Muscle of leg (tissue), 11 donors: Measurements from ENCODE around the gene NCKAP5. TPM values are rescaled to one million over a fixed set of nuclear protein-coding genes. Genes with fewer than 3 reads are reported as not detected.

Experiments used
- DNase-seq: peaks from one replicate; pipeline ENCODE4 v3.0.0; 2013
- H3K27ac ChIP-seq: one replicate; pipeline ENCODE4 v1.5.1; 2013; ENCODE audit warnings: mild to moderate bottlenecking, low read length, control low read depth
- H3K27me3 ChIP-seq: one replicate; pipeline ENCODE4 v1.6.1; 2013; ENCODE audit warnings: low read length; ENCODE audit not compliant: control insufficient read depth, insufficient read depth
- H3K36me3 ChIP-seq: one replicate; pipeline ENCODE4 v1.6.1; 2013; ENCODE audit warnings: low read length; ENCODE audit not compliant: control insufficient read depth, insufficient read depth
- H3K4me1 ChIP-seq: one replicate; pipeline ENCODE4 v1.6.1; 2013; ENCODE audit warnings: low read length; ENCODE audit not compliant: control insufficient read depth, insufficient read depth
- H3K4me3 ChIP-seq: one replicate; pipeline ENCODE4 v1.5.1; 2013; ENCODE audit warnings: low read length, control low read depth
- H3K9me3 ChIP-seq: replicated peaks from 2 replicates; pipeline ENCODE4 v1.6.1; 2013; ENCODE audit warnings: low read depth, low read length; ENCODE audit not compliant: control insufficient read depth
- WGBS: methylation state at CpG from one replicate; pipeline ENCODE4 v1.1.5; 2013; ENCODE audit warnings: missing lambda C conversion rate; ENCODE audit not compliant: insufficient coverage; 5-methylcytosine and 5-hydroxymethylcytosine counted together
- polyA plus RNA-seq, 8 donors: library from polyadenylated mRNA; unstranded; fragments of 120-200 nt; gene quantifications; one replicate each; pipeline versions ENCODE4 v1.2.1 to v1.2.3, GENCODE V29; 2013; ENCODE audit warnings: inconsistent platforms in 1 of 8, low replicate concordance in 1 of 8; ENCODE audit not compliant: insufficient read length in 8 of 8, insufficient read depth in 1 of 8
- total RNA-seq: library from RNA; stranded (reverse); fragments of 120-200 nt; gene quantifications from one replicate; pipeline ENCODE4 v1.2.4, GENCODE V29; 2013

The NCKAP5 gene
- total and polyA plus RNA-seq, 9 donors = 3.7 to 8.9 (median 5.0) TPM

DNA sequence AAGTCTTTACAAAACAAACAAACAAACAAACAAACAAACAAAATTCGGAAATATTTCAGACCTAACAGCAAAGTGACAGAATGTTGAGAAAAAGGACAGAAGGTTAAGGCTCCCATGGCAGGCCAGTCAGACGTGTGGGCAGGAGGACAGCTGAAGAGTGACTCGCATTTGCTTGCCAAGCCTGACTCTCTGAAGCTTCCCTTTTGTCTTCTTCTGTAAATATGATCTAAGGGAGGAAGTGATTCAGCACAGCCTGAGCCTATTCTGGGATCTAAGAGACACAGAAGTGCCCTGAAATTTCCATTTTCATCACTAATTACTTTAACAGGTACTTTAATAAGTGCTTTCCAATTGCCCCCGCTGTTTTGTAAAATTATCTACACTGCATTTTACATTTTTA, 764.2 kb downstream of the NCKAP5 start:
- Histone ChIP-seq H3K9me3 (peaks cover 4% of the 10 kb centered on the region), H3K4me1 (no peaks in the 10 kb centered on the region), H3K36me3 (no peaks in the 10 kb centered on the region), H3K4me3 (no peak overlapping the region), H3K27me3 (no peaks in the 10 kb centered on the region), H3K27ac (no peak overlapping the region)
- WGBS = no CpG with 5 or more reads among the region's 4 CpGs
- peak; percentile 91 for DNase-seq

DNA sequence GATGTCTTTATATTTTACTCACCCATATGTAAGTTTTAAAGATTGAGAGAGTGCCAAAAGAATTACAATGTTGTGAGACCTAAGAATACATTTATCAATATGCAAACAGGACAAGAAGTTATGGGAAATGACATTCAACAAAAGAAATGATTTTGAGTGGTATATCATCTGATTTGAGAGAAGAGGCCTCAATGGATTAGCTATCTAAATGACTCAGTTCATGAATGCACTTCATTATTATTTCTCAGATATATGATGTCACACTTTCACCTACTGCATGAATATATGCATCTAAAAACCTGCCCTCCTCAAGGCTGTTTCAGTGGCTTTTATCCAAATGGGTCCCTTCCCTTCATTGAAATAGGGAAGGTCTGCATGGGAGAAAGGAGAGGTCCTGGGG, 769.9 kb downstream of the NCKAP5 start:
- H3K36me3 ChIP-seq = no peaks in the 10 kb centered on the region
- no peaks in the 10 kb centered on the region for H3K27me3 ChIP-seq
- no peak overlapping the region for H3K27ac ChIP-seq
- no peaks in the 10 kb centered on the region for H3K9me3 ChIP-seq
- DNase-seq = no peak
- no peaks in the 10 kb centered on the region for H3K4me1 ChIP-seq
- H3K4me3 ChIP-seq = no peak overlapping the region

DNA sequence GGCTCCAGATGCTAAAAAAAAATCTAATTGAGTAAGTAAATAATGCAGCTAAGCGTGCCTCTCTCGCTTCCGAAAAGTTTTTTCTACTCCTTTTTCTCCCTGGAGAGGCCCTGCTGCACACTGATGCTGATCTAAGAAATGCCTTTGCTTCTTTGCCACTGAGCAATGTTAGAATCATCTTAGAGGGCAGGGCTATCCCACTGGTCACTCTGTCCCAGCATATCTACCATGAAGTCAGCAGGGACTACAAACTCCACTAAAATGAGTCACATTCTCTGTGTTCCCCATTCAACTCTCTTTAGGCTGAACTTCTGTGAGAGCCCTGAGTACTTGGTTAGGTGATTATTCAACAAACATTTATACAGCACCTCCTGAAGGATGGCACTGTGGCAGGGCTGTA, 770.7 kb downstream of the NCKAP5 start:
- no peaks in the 10 kb centered on the region for H3K27me3 ChIP-seq
- DNase-seq = no peak
- no peaks in the 10 kb centered on the region for H3K36me3 ChIP-seq
- no peaks in the 10 kb centered on the region for H3K4me1 ChIP-seq
- no peaks in the 10 kb centered on the region for H3K9me3 ChIP-seq
- H3K27ac ChIP-seq = no peak overlapping the region
- no peak overlapping the region for H3K4me3 ChIP-seq
- no CpG with 5 or more reads among the region's 3 CpGs for WGBS

DNA sequence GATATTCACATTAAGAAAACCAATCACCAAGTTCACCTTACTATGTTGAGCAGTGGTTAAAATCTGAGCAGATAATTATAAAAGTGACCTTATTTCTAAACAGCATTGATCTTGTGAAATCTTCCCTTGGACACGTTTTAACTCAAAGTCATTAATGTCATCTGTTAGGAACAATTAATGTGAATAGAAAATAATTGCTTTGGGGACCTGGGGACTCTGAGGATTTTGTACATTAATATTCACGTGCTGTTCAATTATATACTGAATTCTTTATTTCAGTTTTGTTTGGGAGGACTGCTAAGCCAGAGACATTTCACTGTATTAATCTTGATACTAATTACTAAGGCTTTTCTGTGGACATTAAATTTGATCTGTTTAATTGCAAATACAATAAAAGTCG, 771.2 kb downstream of the NCKAP5 start:
- DNase-seq = no peak
- 83% methylated on average over 1 of the region's 3 CpGs for WGBS
- no peaks in the 10 kb centered on the region for H3K4me1 ChIP-seq

DNA sequence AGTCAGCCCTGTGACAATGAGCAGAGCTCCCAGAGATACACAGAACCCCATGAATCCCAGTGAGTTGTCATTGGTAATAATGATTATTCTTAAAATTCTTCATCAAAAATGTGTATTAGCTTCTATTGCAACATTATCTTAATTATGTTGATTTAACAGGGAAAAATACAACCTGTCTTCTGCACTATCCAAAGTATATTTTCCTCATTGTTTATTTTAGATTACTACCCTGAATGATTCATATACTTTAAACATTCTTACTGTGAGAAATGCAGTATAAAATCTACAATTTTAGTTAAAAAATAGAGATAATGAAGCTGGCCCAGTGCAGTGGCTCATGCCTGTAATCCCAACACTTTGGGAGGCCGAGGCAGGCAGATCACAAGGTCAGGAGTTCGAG, 773.0 kb downstream of the NCKAP5 start:
- no peak overlapping the region for H3K4me3 ChIP-seq
- no peaks in the 10 kb centered on the region for H3K36me3 ChIP-seq
- no CpG with 5 or more reads among the region's 2 CpGs for WGBS
- no peaks in the 10 kb centered on the region for H3K27me3 ChIP-seq
- DNase-seq = no peak
- no peak overlapping the region for H3K27ac ChIP-seq
- H3K9me3 ChIP-seq = no peaks in the 10 kb centered on the region
- no peaks in the 10 kb centered on the region for H3K4me1 ChIP-seq

More for the DNA sequence above, 771.2 kb downstream of the NCKAP5 start:
- H3K36me3 ChIP-seq = no peaks in the 10 kb centered on the region
- no peaks in the 10 kb centered on the region for H3K27me3 ChIP-seq
- no peak overlapping the region for H3K4me3 ChIP-seq
- no peak overlapping the region for H3K27ac ChIP-seq
- H3K9me3 ChIP-seq = no peaks in the 10 kb centered on the region

DNA sequence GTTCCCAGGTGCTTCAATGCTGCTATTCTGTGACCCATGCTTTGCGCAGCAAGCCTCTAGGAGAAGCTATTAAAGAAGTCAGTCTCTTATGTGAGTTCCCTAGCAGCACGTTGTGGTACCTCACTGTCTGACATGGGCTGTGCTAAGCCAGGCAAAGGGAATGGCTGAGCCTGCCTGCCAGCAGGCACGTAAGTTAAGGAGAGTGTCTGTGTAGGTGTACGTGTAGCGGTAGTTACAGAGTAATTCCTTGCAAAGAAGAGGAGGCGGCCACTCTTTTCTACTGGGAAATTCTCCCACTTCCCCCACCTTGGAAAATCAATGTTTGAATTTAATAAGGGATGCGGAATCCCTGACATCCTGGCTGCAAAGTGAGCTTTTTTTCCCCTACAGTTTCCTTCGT, 774.7 kb downstream of the NCKAP5 start:
- Histone ChIP-seq H3K36me3 (no peaks in the 10 kb centered on the region), H3K27me3 (no peaks in the 10 kb centered on the region), H3K4me3 (no peak overlapping the region), H3K9me3 (no peaks in the 10 kb centered on the region), H3K27ac (no peak overlapping the region), H3K4me1 (peaks cover 3% of the 10 kb centered on the region)
- no peak for DNase-seq
- 63% methylated on average over 2 of the region's 8 CpGs for WGBS

DNA sequence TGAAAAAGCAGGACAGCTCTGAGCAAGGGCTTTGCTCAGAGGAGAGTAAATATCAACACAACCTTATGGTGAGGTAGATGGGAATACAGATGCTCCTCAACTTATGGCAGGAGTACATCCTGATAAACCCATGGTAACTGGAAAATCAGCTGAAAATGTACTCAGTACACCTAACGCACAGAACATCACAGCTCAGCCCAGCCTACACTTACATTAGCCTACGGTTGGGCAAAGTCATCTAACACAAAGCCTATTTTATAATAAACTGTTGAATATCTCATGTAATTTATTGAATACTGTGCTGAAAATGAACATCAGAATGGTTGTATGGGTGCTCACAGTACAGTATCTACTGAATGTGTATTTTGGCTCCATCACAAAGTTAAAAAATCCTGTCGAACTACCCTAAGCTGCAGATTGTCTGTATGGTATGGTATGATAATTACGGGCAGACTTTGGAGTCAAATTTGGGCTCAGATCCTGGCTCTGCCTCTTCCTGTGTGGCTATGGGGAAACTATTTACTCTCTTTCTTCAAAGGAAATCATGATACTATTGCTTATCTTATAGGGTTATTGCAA, 778.0 kb downstream of the NCKAP5 start:
- Histone ChIP-seq H3K9me3 (no peaks in the 10 kb centered on the region), H3K27ac (no peak overlapping the region), H3K27me3 (no peaks in the 10 kb centered on the region), H3K4me3 (no peak overlapping the region), H3K36me3 (no peaks in the 10 kb centered on the region), H3K4me1 (peaks cover 3% of the 10 kb centered on the region)
- peak; percentile 72 for DNase-seq
- no CpG with 5 or more reads among the region's 4 CpGs for WGBS

DNA sequence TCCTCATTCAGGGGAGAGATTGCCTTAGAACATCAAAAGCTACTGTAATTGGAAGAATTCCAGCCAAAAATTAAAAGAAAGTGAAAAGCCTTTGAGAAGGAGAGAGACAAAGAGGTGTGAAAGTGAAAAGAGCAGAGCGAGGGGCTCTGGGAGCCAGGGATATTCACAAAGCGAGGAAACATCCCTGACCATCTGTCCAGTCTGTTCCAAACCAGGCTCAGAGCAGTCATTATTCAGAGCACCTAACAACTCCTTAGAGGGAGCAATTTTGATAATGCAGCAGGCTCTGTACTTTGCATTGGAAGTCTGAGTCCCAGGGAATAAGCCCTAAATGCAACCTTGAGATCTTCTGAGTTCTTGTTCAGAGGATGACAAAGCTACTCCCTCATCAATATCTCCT, 779.2 kb downstream of the NCKAP5 start:
- no peak for DNase-seq
- Histone ChIP-seq H3K4me1 (peaks cover 3% of the 10 kb centered on the region), H3K27me3 (no peaks in the 10 kb centered on the region), H3K9me3 (no peaks in the 10 kb centered on the region), H3K27ac (no peak overlapping the region), H3K4me3 (no peak overlapping the region), H3K36me3 (peaks cover 2% of the 10 kb centered on the region)
- WGBS = no CpG with 5 or more reads among the region's 2 CpGs

DNA sequence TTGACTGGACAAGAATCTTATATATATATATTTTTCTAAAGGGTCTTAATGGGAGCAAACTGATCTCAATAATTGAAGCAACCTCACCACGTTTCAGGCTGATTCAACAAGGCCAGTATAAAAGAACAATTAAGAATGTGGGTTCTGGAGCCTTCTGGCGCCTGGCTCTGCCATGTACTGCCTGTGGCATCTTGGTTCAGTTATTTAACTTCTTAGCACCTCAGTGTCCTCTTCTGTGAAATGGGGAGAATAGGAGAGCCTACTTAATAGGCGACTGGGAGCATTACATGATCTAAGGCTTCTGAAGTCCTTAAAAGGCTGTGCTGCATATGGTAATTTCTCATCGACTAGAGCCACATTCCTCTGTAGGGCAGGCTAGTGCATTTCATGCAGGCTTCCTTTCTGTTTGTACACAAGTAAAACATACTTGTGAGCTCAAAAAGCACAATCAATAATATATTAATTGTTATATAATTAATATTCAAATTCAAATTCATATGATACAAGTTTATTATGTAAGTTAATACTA, 779.9 kb downstream of the NCKAP5 start:
- no peak overlapping the region for H3K4me3 ChIP-seq
- DNase-seq = no peak
- peaks cover 3% of the 10 kb centered on the region for H3K4me1 ChIP-seq
- no peaks in the 10 kb centered on the region for H3K9me3 ChIP-seq
- H3K27ac ChIP-seq = no peak overlapping the region
- WGBS = no CpG with 5 or more reads among the region's 4 CpGs
- H3K36me3 ChIP-seq = peaks cover 2% of the 10 kb centered on the region
- H3K27me3 ChIP-seq = no peaks in the 10 kb centered on the region

DNA sequence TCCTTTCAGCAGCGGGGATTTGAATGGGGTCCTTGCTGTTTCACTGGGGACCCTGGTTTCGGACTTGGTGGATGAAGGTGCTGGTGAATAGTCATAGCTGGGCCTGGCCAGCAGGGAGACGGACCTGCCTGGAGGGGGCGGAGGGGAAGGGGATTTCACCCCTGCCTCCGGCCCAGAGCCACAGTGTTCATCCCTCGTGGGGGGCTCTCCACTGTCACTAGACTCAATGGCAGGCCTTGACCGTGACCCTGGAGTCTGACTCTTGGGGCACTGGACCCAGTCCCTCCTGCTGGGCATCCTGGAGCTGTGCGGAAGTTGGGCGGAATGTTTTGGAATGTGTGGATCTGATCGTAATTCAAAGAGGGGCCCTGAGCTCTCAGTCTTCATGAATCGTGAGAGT, 784.4 kb downstream of the NCKAP5 start:
- 88% methylated on average over 11 of the region's 11 CpGs for WGBS
- H3K4me1 ChIP-seq = no peaks in the 10 kb centered on the region
- H3K9me3 ChIP-seq = no peaks in the 10 kb centered on the region
- peaks cover 2% of the 10 kb centered on the region for H3K36me3 ChIP-seq
- DNase-seq = no peak
- H3K27ac ChIP-seq = no peak overlapping the region
- no peak overlapping the region for H3K4me3 ChIP-seq
- H3K27me3 ChIP-seq = no peaks in the 10 kb centered on the region
